ENCODE measurements around the gene SLC18A3.

SLC18A3 gene

GRCh38 chr10:49610114-49610457 is at the start of gene SLC18A3:
TSS of gene SLC18A3 (plus strand) at chr10:49610310. CDS start at chr10:49610741, 431 bp downstream.
- H3K4me3 ChIP-seq (ENCODE audit: low read depth, low read length): no peak within 1 kb of the TSS
- no peak for DNase-seq (ENCODE audit: low read depth)
- no peak for TF ChIP-seq CTCF (IDR thresholded peaks at IDR 0.05; ENCODE audit: low read depth, low read length, missing control alignments)

GRCh38 chr10:49560526-49560925 is 49.6 kb upstream of the SLC18A3 start:
- H3K4me3 ChIP-seq (ENCODE audit: low read depth, low read length): no peak overlapping the region
- DNase-seq (ENCODE audit: low read depth): no peak
- TF ChIP-seq CTCF (IDR thresholded peaks at IDR 0.05; ENCODE audit: low read depth, low read length, missing control alignments): no peak

- no peak overlapping the region for H3K4me3 ChIP-seq (ENCODE audit: low read depth, low read length)
- DNase-seq (ENCODE audit: low read depth): no peak
- no peak for TF ChIP-seq CTCF (IDR thresholded peaks at IDR 0.05; ENCODE audit: low read depth, low read length, missing control alignments)
Measured at GRCh38 chr10:49562893-49563292, 47.2 kb upstream of the SLC18A3 start.

GRCh38 chr10:49564461-49565009 is 45.6 kb upstream of the SLC18A3 start:
- H3K4me3 ChIP-seq (ENCODE audit: low read depth, low read length): no peak overlapping the region
- no peak for TF ChIP-seq CTCF (IDR thresholded peaks at IDR 0.05; ENCODE audit: low read depth, low read length, missing control alignments)
- DNase-seq (ENCODE audit: low read depth): no peak

GRCh38 chr10:49567810-49568209 is 42.3 kb upstream of the SLC18A3 start:
- DNase-seq (ENCODE audit: low read depth): no peak
- no peak overlapping the region for H3K4me3 ChIP-seq (ENCODE audit: low read depth, low read length)
- no peak for TF ChIP-seq CTCF (IDR thresholded peaks at IDR 0.05; ENCODE audit: low read depth, low read length, missing control alignments)

- no peak for TF ChIP-seq CTCF (IDR thresholded peaks at IDR 0.05; ENCODE audit: low read depth, low read length, missing control alignments)
- DNase-seq (ENCODE audit: low read depth): peak; percentile 47
- H3K4me3 ChIP-seq (ENCODE audit: low read depth, low read length): no peak overlapping the region
Measured at GRCh38 chr10:49568235-49568634, 41.9 kb upstream of the SLC18A3 start.

- no peak for DNase-seq (ENCODE audit: low read depth)
- no peak for TF ChIP-seq CTCF (IDR thresholded peaks at IDR 0.05; ENCODE audit: low read depth, low read length, missing control alignments)
- H3K4me3 ChIP-seq (ENCODE audit: low read depth, low read length): no peak overlapping the region
Measured at GRCh38 chr10:49569031-49569631, 41.0 kb upstream of the SLC18A3 start.
